SHP77 treated with DMSO at 0.1 percent for 48 hours (cell line): Measurements from ENCODE around the gene RNF44.
"Not testable (repeated sequence)": the region's sequence is repeated elsewhere in the genome, so short reads cannot be mapped to it uniquely, and the experiment has no call there.

Experiments used
- DNase-seq: peaks from one replicate; lab custom pipeline; 2025; lab: John Stamatoyannopoulos, UW

RNF44 gene

GRCh38 chr5:176519810-176520720, 17.1 kb downstream of the RNF44 start:
- no peak for DNase-seq

GRCh38 chr5:176517053-176517661, 20.0 kb downstream of the RNF44 start:
- no peak for DNase-seq

- DNase-seq, result no peak
These were observed 21.8 kb downstream of the RNF44 start for GRCh38 chr5:176515396-176515795.

- no peak for DNase-seq
These were observed 22.8 kb downstream of the RNF44 start for GRCh38 chr5:176514244-176514950.

GRCh38 chr5:176513788-176514187, 23.4 kb downstream of the RNF44 start:
- DNase-seq, result no peak

GRCh38 chr5:176508603-176509002, 28.6 kb downstream of the RNF44 start:
- DNase-seq, result no peak

GRCh38 chr5:176507911-176508310, 29.3 kb downstream of the RNF44 start:
- DNase-seq, result no peak

- no peak for DNase-seq
These were observed 33.7 kb downstream of the RNF44 start for GRCh38 chr5:176503496-176503895.

DNA sequence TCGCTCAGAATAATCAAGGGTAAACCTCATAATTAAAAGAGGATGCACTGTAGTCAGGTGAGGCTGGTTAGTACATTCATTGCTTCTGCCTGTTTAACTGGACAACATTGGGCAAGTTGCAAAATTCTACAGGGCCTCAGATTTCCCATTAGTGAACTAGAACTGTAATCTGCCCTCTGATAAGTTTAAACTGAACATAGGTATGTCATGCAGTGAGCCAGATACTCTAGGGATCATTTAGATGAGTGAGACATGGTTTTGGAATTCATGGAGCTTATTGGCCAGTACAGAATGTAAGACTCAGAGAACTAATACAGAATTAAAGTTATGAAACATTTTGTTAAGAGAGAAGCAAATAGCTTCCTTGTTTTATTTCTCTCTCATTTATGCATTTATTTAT, 35.9 kb downstream of the RNF44 start:
- DNase-seq, result no peak

DNA sequence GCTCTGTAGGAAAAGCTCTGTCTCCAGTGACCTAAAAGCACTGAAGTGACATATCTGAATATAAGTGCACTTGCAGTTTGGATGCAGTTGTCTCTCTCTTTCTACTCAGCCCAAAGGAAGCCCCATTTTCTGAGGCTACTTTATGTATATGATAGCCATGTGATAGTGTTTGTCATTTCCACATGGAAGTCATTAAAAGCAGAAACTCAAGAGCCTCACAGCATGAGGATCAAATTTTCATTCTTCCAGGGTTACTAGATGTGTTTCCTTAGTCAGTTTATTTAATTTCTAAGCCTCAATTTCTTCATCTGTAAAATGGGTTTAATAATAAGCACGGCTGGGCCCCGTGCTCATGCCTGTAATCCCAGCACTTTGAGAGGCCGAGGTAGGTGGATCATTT, 36.7 kb downstream of the RNF44 start:
- no peak for DNase-seq

DNA sequence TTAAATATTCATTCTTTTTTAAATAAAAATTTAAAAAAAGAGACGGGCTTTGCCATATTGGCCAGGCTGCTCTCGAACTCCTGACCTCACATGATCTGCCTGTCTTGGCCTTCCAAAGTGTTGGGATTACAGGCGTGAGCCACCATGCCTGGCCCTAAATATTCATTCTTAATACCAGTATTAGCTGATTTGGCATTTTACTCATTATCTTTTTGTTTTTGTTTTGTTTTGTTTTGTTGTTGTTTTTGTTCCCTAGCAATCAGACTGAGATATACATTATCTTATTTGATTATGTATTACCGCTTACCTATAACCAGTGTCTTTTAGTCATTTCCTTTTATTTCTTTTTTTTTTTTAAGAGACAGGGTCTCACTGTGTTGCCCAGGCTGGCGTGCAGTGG, 37.9 kb downstream of the RNF44 start:
- no peak for DNase-seq

GRCh38 chr5:176497852-176498251, 39.4 kb downstream of the RNF44 start:
- no peak for DNase-seq

GRCh38 chr5:176492431-176492830, 44.8 kb downstream of the RNF44 start:
- no peak for DNase-seq

DNA sequence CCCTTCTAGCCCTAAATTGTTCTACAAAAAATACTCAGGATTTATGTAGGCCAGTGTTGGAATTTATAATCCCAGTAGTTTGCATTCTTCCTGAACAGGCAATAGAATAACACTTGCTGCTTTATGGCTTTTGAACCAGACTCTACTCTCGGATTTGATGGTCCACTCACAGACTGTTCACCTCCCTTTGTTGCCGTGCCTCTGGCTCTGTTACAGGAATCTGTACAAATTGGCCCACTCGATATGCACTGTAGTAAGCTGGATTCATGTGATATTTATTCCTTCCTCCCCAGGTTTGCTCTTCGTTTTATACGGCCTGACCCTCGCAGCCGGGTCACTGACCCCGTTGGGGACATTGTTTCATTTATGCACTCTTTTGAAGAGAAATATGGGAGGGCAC, 45.3 kb downstream of the RNF44 start:
- no peak for DNase-seq

GRCh38 chr5:176491101-176491502, 46.1 kb downstream of the RNF44 start:
- no peak for DNase-seq

- no peak for DNase-seq
These were observed 46.9 kb downstream of the RNF44 start for GRCh38 chr5:176490301-176490700.

DNA sequence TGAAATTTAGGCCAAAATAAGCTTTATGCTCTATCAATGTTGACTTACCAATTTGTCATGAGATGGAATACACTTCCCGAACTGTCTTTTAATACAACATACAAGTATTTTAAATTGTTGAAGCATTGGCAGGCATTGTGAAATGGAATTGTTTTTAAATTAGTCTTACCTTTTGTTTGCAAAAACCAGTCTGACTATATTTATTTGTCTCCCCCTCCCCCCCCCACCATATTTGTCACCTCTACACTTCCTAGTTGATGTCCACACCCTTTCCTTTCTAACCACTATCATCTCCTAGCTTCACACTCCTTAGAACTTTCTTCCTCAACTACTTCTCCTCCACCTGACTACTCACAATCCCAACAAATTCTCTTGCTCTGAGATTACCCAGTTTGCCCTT, 48.1 kb downstream of the RNF44 start:
- DNase-seq, result no peak

DNA sequence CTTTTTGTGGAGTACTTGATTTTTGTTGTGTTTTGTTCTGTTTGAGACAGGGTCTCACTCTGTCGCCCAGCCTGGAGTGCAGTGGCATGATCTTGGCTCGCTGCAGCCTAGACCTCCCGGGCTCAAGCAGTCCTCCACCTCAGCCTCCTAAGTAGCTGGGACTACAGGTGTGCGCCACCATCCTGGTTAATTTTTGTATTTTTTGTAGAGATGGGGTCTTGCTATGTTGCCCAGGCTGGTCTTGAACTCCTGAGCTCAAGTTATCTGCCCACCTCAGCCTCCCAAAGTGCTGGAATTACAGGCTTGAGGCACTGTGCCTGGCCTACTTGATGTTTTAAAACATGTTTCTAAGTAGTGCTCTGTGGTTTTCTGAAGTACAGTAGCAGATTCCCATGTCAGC, 50.0 kb downstream of the RNF44 start:
- not testable (repeated sequence) for DNase-seq

DNA sequence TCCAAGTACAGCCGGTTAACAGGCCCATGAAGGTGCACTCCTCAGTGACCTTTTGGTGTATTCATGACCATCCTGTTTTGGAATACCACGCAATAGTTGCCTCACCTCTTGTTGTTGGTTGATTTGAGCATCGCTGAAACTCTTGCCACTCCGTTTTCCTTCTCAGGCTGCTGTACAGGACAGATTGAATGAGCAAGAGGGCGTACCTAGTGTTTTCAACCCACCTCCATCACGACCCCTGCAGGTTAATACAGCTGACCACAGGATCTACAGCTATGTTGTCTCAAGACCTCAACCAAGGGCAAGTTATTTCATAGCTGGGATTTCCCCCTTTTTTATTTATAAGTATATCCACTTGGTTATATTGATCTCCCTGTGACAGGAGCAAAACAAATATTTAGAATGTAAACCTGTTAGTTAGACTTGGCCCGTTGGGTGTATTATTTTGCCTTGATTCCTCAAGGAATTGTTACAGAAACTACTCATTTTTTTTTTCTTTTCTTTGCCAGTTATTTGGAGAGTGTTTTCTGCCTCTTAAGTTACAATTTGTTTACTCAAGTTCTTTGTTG, 50.9 kb downstream of the RNF44 start:
- no peak for DNase-seq

DNA sequence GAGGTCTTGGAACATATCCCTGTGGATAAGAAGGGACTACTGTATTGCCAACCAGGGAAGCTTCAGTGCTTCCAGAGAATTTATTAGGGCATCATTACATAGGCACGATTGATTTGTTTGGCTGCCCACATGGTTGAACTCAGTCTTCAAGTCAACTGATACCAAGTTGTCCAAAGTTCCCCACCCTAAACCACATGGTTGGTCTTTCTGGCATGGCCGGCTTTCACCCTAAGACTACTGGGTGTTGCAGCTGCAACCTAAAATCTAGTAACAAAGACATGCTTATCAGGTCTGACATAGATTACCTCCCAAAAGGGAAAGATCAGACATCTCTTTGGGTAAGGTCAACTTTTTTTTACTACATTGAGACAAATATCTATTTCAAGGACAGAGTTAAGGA, 52.0 kb downstream of the RNF44 start:
- DNase-seq, result no peak

DNA sequence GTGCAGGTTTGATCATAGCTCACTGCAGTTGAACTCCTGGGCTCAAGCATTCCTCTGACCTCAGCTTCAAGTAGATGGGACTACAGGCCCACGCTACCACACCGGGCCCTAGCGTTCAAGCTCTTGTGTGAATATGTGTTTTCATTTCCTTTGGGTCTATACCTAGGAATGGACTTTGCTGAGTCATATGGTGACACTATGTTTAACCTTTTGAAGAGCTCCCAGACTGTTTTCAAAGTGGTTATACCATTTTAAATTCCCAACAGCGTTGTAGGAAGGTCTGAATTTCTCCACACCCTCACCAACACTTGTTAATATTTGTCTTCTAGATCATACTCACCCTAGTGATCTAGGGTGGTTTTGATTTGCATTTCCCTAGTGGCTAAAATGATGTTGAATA, 55.5 kb downstream of the RNF44 start:
- DNase-seq, result no peak
